D721Med (cell line): ENCODE measurements around the gene OR2M4.

Experiments used
- DNase-seq: peaks from one replicate; pipeline ENCODE4 v3.0.0; 2011; ENCODE audit warnings: low spot score; ENCODE audit not compliant: insufficient read length
- FAIRE-seq: peaks from 2 replicates; lab custom pipeline; 2011; peaks lifted over from hg19 to GRCh38; lab: Jason Lieb, UNC
- TF ChIP-seq, protein P1 (sequence below): IDR thresholded peaks from 2 replicates; pipeline ENCODE4 v1.5.1; 2012; ENCODE audit warnings: mild to moderate bottlenecking, control low read depth; ENCODE audit not compliant: insufficient read depth; ENCODE audit errors: missing control alignments

Gene OR2M4, protein sequence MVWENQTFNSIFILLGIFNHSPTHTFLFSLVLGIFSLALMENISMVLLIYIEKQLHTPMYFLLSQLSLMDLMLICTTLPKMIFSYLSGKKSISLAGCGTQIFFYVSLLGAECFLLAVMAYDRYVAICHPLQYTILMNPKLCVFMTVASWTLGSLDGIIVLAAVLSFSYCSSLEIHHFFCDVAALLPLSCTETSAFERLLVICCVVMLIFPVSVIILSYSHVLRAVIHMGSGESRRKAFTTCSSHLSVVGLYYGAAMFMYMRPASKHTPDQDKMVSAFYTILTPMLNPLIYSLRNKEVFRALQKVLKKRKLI

DNA sequence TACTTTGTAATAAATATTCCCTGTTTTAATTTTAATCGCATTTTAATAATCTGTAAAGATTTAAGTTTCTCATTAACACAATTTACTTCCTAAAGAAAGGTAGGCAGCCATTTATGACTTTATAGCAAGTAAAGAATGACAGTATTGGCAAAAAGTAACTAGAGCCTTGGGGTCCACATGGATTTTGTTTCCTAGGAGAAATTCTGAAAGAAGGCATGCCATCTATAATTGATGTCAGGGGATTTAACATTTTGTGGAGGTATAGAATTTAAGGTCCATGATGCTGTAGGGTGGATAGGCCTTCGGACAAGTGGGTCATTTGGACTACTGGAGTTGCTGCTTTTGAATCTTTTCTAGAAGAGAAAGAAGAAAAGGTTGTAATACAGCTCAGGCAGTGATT lies at the start of gene OR2M4:
Gene OR2M4, plus strand, starts transcription at position 301 of the 400 bp plus-strand sequence. CDS start 7,512 bp downstream, outside the sequence.
- no peak for DNase-seq
- no peak for FAIRE-seq
- TF ChIP-seq, protein P1, sequence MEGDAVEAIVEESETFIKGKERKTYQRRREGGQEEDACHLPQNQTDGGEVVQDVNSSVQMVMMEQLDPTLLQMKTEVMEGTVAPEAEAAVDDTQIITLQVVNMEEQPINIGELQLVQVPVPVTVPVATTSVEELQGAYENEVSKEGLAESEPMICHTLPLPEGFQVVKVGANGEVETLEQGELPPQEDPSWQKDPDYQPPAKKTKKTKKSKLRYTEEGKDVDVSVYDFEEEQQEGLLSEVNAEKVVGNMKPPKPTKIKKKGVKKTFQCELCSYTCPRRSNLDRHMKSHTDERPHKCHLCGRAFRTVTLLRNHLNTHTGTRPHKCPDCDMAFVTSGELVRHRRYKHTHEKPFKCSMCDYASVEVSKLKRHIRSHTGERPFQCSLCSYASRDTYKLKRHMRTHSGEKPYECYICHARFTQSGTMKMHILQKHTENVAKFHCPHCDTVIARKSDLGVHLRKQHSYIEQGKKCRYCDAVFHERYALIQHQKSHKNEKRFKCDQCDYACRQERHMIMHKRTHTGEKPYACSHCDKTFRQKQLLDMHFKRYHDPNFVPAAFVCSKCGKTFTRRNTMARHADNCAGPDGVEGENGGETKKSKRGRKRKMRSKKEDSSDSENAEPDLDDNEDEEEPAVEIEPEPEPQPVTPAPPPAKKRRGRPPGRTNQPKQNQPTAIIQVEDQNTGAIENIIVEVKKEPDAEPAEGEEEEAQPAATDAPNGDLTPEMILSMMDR = no peak

DNA sequence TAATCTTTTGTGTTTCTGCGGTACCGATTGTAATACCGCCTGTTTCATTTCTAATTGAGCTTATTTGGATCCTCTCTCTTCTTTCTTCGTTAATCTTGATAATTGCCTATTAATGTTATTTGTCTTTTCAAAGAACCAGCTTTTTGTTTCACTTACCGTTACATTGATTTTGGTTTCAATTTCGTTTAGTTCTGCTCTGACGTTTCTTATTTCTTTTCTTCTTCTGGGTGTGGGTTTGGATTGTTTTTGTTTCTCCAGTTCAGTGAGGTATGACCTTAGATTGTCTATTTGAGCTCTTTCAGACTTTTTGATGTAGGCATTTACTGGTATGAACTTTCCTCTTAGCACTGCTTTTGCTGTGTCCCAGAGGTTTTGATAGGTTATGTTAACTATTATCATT lies 47.2 kb upstream of the OR2M4 start:
- no peak for DNase-seq
- TF ChIP-seq, protein P1 = no peak
- FAIRE-seq = no peak

DNA sequence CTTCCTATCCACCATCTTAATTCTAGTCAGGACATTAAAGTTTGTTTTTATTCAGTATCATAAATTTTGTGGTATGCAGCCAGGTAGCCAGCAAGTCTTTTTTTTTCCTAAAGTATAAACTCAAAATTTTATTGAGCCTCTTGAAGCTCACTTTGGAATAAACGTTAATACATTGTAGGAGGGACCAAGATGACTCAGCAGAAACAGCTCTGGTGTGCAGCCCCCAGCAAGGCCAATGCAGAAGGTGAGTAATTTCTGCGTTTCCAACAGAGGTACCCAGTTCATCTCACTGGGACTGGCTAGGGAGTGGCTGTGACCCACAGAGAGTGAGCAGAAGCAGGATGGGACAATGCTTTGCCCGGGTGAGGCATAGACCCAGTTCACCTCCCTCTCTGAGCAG lies 43.9 kb upstream of the OR2M4 start:
- DNase-seq = no peak
- FAIRE-seq = no peak
- TF ChIP-seq, protein P1 = no peak

DNA sequence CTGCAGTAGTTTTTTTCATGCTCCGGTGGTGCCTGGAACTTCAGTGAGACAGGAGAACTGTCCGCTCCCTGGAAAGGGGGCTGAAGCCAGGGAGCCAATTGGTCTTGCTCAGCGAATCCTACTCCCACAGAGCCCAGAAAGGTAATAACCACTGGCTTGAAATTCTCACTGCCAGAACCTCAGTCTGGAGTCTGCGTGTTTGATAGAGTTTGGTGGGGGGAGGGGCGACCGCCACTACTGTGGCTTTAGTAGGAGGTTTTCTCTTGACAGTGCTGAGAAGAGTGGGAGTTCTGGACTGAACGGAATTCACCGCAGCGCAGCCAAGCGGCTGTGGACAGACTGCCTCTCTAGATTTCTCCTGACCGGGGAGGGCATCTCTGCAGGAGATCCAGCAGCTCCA lies 42.2 kb upstream of the OR2M4 start:
- TF ChIP-seq, protein P1 = no peak
- FAIRE-seq (no peak), DNase-seq (no peak)

DNA sequence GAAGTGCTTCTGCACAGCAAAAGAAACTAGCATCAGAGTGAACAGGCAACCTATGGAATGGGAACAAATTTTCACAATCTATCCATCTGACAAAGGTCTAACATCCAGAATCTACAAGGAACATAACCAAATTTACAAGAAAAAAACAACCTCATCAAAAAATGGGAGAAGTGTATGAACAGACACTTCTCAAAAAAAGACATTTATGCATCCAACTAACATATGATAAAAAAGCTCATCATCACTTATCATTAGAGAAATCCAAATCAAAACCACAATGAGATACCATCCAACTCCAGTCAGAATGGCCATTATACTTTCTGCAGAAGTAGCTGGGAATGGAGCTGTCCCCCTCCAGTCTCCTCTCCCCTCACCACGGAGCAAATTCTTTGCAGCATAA lies 37.1 kb upstream of the OR2M4 start:
- no peak for DNase-seq
- TF ChIP-seq, protein P1 = no peak
- FAIRE-seq = no peak

DNA sequence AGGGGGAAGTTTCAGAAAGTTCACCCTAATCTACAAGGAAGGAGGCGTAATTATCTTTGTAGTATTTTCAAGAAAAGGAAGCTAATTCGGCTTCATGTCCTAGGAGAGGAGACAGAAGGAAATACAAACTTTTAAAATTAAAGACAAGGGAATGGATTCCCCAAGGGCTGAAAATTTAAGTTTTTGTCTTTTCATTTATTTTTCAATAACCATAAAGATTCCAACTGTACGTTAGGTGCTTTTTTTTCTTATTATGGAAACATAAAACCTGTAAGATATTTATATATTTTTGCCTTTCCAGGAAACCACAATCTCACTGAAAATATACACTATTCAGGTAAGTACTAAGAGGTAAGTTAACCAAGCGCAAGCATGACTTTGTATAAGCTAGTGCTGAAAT lies 34.3 kb upstream of the OR2M4 start, which contains the start of gene OR2M3:
Gene OR2M3, plus strand, starts transcription at position 301 of the 400 bp plus-strand sequence. CDS start 5,803 bp downstream, outside the sequence.
- TF ChIP-seq, protein P1 = no peak
- no peak for FAIRE-seq
- DNase-seq = no peak

DNA sequence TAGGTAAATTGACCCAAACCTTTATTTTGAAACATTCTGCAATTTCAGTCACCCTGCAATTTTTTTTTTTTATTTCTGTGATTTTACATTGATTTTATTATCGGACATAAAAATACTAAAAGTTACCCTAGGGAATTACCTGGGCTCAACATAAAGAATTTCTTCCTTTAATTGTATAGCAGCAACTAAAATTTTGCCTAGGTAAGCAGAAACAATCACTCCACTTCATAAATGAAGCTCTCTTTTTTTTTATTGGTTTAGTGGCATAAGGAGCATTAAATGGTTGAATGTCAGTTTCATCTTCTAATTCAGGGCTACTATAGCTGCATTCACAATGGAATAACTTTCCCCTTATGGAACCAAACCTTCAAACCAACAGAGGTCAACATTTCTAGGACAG lies 15.3 kb upstream of the OR2M4 start:
- no peak for DNase-seq
- no peak for FAIRE-seq
- TF ChIP-seq, protein P1 = no peak
